Retinal pigment epithelial cell (primary cell): ENCODE measurements around the gene ASCC1.
"Not testable (repeated sequence)": the region's sequence is repeated elsewhere in the genome, so short reads cannot be mapped to it uniquely, and the experiment has no call there.

ENCODE experiments used
- DNase-seq: peaks from one replicate; pipeline ENCODE4 v3.0.0-alpha.2; 2010; ENCODE audit warnings: low read depth
- H3K4me3 ChIP-seq: 2 replicates; pipeline ENCODE4 v1.5.1; 2011; ENCODE audit warnings: mild to moderate bottlenecking, low read length, control low read depth, moderate library complexity
- TF ChIP-seq, protein P1 (sequence below): conservative IDR thresholded peaks from 2 replicates; pipeline ENCODE4 v1.5.1; 2011; ENCODE audit warnings: low read depth, low read length, control low read depth, inconsistent platforms

ASCC1 gene

DNA sequence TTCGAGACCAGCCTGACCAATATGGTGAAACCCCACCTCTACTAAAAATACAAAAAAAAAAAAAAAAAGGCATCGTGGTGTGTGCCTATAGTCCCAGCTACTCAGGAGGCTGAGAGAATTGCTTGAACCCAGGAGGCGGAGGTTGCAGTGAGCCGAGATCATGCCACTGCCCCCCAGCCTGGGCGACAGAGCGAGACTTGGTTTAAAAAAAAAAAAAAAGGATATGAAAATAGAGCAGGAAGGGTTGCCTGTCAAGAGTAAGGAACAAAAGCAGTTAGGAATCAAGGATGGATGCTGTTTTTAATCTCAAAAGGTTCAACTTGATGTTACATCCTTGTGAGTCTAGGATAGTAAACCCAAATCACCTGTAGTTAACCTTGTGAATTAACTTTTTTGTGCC is 11.8 kb upstream of the ASCC1 start:
- TF ChIP-seq, protein P1, sequence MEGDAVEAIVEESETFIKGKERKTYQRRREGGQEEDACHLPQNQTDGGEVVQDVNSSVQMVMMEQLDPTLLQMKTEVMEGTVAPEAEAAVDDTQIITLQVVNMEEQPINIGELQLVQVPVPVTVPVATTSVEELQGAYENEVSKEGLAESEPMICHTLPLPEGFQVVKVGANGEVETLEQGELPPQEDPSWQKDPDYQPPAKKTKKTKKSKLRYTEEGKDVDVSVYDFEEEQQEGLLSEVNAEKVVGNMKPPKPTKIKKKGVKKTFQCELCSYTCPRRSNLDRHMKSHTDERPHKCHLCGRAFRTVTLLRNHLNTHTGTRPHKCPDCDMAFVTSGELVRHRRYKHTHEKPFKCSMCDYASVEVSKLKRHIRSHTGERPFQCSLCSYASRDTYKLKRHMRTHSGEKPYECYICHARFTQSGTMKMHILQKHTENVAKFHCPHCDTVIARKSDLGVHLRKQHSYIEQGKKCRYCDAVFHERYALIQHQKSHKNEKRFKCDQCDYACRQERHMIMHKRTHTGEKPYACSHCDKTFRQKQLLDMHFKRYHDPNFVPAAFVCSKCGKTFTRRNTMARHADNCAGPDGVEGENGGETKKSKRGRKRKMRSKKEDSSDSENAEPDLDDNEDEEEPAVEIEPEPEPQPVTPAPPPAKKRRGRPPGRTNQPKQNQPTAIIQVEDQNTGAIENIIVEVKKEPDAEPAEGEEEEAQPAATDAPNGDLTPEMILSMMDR: no peak
- H3K4me3 ChIP-seq: no peak overlapping the region
- DNase-seq: no peak

DNA sequence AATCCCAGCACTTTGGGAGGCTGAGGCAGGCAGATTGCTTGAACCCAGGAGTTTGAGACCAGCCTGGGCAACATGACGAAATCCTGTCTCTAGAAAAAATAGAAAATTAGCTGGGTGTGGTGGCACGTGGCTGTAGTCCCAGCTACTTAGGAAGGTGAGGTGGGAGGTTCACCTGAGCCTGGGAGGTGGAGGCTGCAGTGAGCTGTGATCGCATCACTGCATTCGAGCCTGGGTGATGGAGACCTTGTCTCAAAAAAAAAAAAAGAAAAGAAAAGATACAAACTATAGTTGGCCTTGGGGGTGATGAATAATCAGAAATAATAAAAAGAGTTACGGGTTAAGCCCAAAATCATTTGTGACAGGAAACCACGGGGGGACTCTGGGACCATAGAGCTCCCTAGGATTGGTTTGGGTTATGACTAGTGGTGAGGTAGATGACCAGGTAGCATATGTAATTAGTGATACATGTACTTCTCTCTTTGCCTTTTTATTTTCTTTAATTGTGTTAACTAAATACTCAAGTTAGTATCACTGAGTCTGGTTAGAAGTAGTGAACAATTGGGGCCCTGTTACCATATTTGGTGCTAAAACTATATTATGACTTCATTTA is 10.4 kb upstream of the ASCC1 start:
- no peak for DNase-seq
- TF ChIP-seq, protein P1: no peak
- no peak overlapping the region for H3K4me3 ChIP-seq

DNA sequence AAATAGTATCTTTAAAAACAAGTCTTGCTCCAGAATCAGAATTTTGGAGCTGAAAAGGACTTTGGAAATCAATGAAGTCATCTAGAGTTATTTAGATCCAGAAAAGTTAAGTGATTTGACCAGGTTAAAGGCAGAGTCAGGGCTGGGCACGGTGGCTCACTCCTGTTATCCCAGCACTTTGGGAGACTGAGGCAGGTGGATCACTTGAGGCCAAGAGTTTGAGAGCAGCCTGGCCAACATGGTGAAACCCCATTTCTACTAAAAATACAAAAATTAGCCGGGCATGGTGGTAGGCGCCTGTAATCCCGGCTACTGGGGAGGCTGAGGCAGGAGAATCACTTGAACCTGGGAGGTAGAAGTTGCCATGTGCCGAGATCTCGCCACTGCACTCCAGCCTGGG is 8.1 kb upstream of the ASCC1 start:
- not testable (repeated sequence) for H3K4me3 ChIP-seq, DNase-seq

- no peak for DNase-seq
- TF ChIP-seq, protein P1: no peak
- no peak overlapping the region for H3K4me3 ChIP-seq
Measured at GRCh38 chr10:72223743-72224101, 7.6 kb upstream of the ASCC1 start.

GRCh38 chr10:72221278-72221677 is 5.2 kb upstream of the ASCC1 start:
- no peak overlapping the region for H3K4me3 ChIP-seq
- DNase-seq: no peak
- TF ChIP-seq, protein P1: no peak

DNA sequence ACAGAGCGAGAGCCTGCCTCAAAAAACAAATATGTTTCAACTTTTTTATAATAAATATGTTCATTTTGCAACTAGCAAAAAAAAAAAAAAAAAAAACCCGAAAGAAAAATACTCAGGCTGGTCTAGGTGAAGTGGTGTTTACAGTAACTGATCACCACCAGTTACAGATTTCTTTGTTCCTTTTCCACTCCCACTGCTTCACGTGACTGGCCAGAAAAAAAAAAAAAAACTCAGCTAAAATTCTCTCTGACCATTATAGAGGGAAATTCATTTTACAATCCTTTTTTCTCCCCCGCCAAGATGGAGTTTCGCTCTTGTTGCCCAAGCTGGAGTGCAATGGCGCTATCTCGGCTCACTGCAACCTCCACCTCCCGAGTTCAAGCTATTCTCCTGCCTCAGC is 4.6 kb upstream of the ASCC1 start:
- no peak overlapping the region for H3K4me3 ChIP-seq
- TF ChIP-seq, protein P1: no peak
- DNase-seq: no peak

GRCh38 chr10:72219235-72219814 is 3.2 kb upstream of the ASCC1 start:
- no peak for DNase-seq
- TF ChIP-seq, protein P1: no peak
- H3K4me3 ChIP-seq: no peak overlapping the region
